DOHH2 (cell line): ENCODE data around the gene ZIC4.

Source experiments
- H3F3A ChIP-seq: fragments of 200-600 bp; sonication (generic), shearing (Covaris generic); 2 replicates; pipeline ENCODE4 v1.6.0; 2016; ENCODE audit warnings: antibody characterized with exemption, mild to moderate bottlenecking; ENCODE audit not compliant: control insufficient read depth, insufficient read depth
- H3K27ac ChIP-seq: fragments of 200-600 bp; sonication (generic); 2 replicates; pipeline ENCODE4 v1.5.1; 2014; ENCODE audit warnings: low read depth, mild to moderate bottlenecking, low read length, moderate library complexity
- H3K27me3 ChIP-seq: fragments of 200-600 bp; sonication (generic); 2 replicates; pipeline ENCODE4 v1.6.1; 2014; ENCODE audit warnings: mild to moderate bottlenecking, low read length, mixed read lengths; ENCODE audit not compliant: control insufficient read depth
- H3K36me3 ChIP-seq: fragments of 200-600 bp; sonication (generic); 2 replicates; pipeline ENCODE4 v1.6.1; 2014; ENCODE audit warnings: mild to moderate bottlenecking, low read length, moderate library complexity, mixed read lengths; ENCODE audit not compliant: control insufficient read depth
- H3K4me1 ChIP-seq: fragments of 200-600 bp; sonication (generic); 2 replicates; pipeline ENCODE4 v1.6.1; 2014; ENCODE audit warnings: mild to moderate bottlenecking, low read length, mixed read lengths; ENCODE audit not compliant: control insufficient read depth
- H3K4me2 ChIP-seq: fragments of 200-600 bp; sonication (generic); 2 replicates; pipeline ENCODE4 v1.6.0; 2014; ENCODE audit warnings: mild to moderate bottlenecking, low read length, moderate library complexity
- H3K4me3 ChIP-seq: fragments of 200-600 bp; sonication (generic); 2 replicates; pipeline ENCODE4 v1.5.1; 2014; ENCODE audit warnings: mild to moderate bottlenecking, low read length, mixed read lengths
- H3K79me2 ChIP-seq: fragments of 200-600 bp; sonication (generic); 2 replicates; pipeline ENCODE4 v1.6.1; 2014; ENCODE audit warnings: mild to moderate bottlenecking, low read length, mixed read lengths; ENCODE audit not compliant: control insufficient read depth
- H3K9me2 ChIP-seq: fragments of 200-600 bp; sonication (generic); replicated peaks from 2 replicates; pipeline ENCODE4 v1.6.1; 2014; ENCODE audit warnings: mild to moderate bottlenecking, low read length, mixed read lengths; ENCODE audit not compliant: control insufficient read depth
- H3K9me3 ChIP-seq: fragments of 200-600 bp; sonication (generic); 2 replicates; pipeline ENCODE4 v1.6.1; 2014; ENCODE audit warnings: antibody characterized with exemption, low read length, mixed read lengths; ENCODE audit not compliant: control insufficient read depth, insufficient read depth
- H4K20me1 ChIP-seq: fragments of 200-600 bp; sonication (generic); 2 replicates; pipeline ENCODE4 v1.6.0; 2014; ENCODE audit warnings: low read depth, mild to moderate bottlenecking, antibody characterized with exemption, low read length, moderate library complexity; ENCODE audit not compliant: control insufficient read depth, insufficient read depth
- CTCF ChIP-seq: fragments of 200-600 bp; sonication (generic); IDR thresholded peaks from one replicate; pipeline ENCODE4 v1.5.1; 2014; ENCODE audit warnings: antibody characterized with exemption, mild to moderate bottlenecking, low read depth, low read length; ENCODE audit not compliant: poor library complexity, severe bottlenecking
- EZH2phosphoT487 ChIP-seq: fragments of 200-600 bp; sonication (generic); IDR thresholded peaks from 2 replicates; pipeline ENCODE4 v1.6.1; 2017; ENCODE audit warnings: borderline replicate concordance, mild to moderate bottlenecking, antibody characterized with exemption, low read length, moderate library complexity, mixed read lengths

ZIC4 gene

GRCh38 chr3:147405231-147406027, 914 bp downstream of the ZIC4 start:
- TF ChIP-seq EZH2phosphoT487 (no peak), CTCF (no peak)
- H3K9me2 ChIP-seq = no peaks in the 10 kb centered on the region

GRCh38 chr3:147404800-147405230, 1.5 kb downstream of the ZIC4 start:
- H3K4me3 ChIP-seq = no peak overlapping the region
- no peaks in the 10 kb centered on the region for H3K36me3 ChIP-seq
- H3F3A ChIP-seq = no peaks in the 10 kb centered on the region
- no peaks in the 10 kb centered on the region for H3K9me2 ChIP-seq
- H3K27me3 ChIP-seq = no peaks in the 10 kb centered on the region
- no peaks in the 10 kb centered on the region for H3K79me2 ChIP-seq
- H3K4me1 ChIP-seq = no peaks in the 10 kb centered on the region
- no peak for TF ChIP-seq EZH2phosphoT487
- no peak for TF ChIP-seq CTCF
- H3K27ac ChIP-seq = no peak overlapping the region
- no peak overlapping the region for H3K4me2 ChIP-seq
- no peaks in the 10 kb centered on the region for H4K20me1 ChIP-seq
- H3K9me3 ChIP-seq = no peaks in the 10 kb centered on the region

More at GRCh38 chr3:147405231-147406027, 914 bp downstream of the ZIC4 start:
- Histone ChIP-seq H3K9me3 (no peaks in the 10 kb centered on the region; the same call in 1 of the 2 replicates), H3K79me2 (no peaks in the 10 kb centered on the region), H3F3A (no peaks in the 10 kb centered on the region), H3K36me3 (no peaks in the 10 kb centered on the region), H3K4me2 (no peak overlapping the region), H3K4me1 (no peaks in the 10 kb centered on the region), H3K27ac (no peak overlapping the region), H4K20me1 (no peaks in the 10 kb centered on the region), H3K4me3 (no peak overlapping the region), H3K27me3 (no peaks in the 10 kb centered on the region)

- H3K79me2 ChIP-seq = no peaks in the 10 kb centered on the region
- no peaks in the 10 kb centered on the region for H3K36me3 ChIP-seq
- no peaks in the 10 kb centered on the region for H3K4me1 ChIP-seq
- no peaks in the 10 kb centered on the region for H3F3A ChIP-seq
- H3K4me2 ChIP-seq = no peak overlapping the region
- no peak overlapping the region for H3K4me3 ChIP-seq
- no peaks in the 10 kb centered on the region for H3K27me3 ChIP-seq
- no peaks in the 10 kb centered on the region for H4K20me1 ChIP-seq
- TF ChIP-seq EZH2phosphoT487 (no peak), CTCF (no peak)
- H3K9me3 ChIP-seq = no peaks in the 10 kb centered on the region
- no peaks in the 10 kb centered on the region for H3K9me2 ChIP-seq
- H3K27ac ChIP-seq = no peak overlapping the region
Observed at GRCh38 chr3:147404000-147404799, 2.1 kb downstream of the ZIC4 start.
